Inflammatory macrophage (primary cell): ENCODE data around the gene TMPRSS9.
A peak's percentile ranks its signal among the peaks of the same experiment; 100 is the strongest.
"Not testable (repeated sequence)": the region's sequence is repeated elsewhere in the genome, so short reads cannot be mapped to it uniquely, and the experiment has no call there.

Experiments used
- DNase-seq, 2 donors: peaks; one replicate each; pipeline ENCODE4 v3.0.0-alpha.2; 2020 to 2022

Gene TMPRSS9

GRCh38 chr19:2394442-2395292, 34.6 kb downstream of the TMPRSS9 start:
- DNase-seq: peak; percentile 90 to 91

- not testable (repeated sequence) for DNase-seq
Observed at GRCh38 chr19:2395293-2395829, 35.3 kb downstream of the TMPRSS9 start.

DNA sequence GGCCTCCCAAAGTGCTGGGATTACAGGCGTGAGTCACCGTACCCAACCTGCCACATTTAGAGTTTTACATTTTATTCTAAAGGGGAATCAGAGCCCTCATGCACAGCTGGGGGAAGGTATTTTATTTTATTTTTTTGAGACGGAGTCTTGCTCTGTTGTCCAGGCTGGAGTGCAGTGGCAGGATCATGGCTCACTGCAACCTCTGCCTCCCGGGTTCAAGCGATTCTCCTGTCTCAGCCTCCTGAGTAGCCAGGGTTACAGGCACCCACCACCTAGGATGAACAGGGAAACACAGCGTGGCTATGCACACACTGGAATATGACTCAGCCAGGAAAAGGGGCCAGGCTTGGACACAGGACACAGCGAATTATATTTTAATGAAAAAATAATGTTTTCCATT, 37.1 kb downstream of the TMPRSS9 start:
- not testable (repeated sequence) for DNase-seq

DNA sequence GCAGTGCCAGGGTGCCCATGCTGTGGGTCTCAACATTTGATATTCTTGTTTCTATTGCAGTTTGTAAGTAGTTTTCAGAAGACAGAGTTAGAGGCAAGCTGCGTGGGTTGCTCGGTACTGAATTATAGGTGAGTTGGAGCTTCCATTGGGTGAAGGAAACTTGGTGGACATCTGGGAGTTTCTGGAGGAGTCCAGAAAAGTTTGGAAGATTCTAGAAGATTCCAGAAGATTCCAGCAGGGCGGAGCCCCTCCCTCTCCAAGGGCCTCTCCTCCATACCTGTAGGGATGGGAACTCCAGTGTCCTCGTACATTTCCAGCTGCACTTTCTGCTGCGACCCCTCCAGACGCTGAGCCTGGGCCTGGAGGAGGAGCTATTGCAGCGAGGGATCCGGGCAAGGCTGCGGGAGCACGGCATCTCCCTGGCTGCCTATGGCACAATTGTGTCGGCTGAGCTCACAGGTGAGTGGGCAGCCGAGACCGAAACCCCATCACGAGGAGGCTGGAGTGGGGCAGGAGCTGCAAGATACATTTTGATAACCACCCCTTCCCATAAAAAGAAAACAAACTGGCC, 38.8 kb downstream of the TMPRSS9 start:
- no peak for DNase-seq

- DNase-seq: no peak
Observed at GRCh38 chr19:2399582-2399981, 39.5 kb downstream of the TMPRSS9 start.

DNA sequence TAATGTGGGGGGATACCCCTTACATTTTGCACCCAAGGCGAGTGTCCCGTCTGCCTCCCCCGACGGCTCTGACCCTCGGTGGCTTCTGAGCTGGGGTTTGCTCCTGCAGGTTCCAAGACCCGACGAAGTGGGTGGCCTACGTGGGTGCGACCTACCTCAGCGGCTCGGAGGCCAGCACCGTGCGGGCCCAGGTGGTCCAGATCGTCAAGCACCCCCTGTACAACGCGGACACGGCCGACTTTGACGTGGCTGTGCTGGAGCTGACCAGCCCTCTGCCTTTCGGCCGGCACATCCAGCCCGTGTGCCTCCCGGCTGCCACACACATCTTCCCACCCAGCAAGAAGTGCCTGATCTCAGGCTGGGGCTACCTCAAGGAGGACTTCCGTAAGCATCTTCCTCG, 48.2 kb downstream of the TMPRSS9 start:
- no peak for DNase-seq

- no peak for DNase-seq
Observed at GRCh38 chr19:2409352-2409912, 49.4 kb downstream of the TMPRSS9 start.

- DNase-seq: no peak
Observed at GRCh38 chr19:2410023-2410422, 50.0 kb downstream of the TMPRSS9 start.

GRCh38 chr19:2411709-2412108, 51.6 kb downstream of the TMPRSS9 start:
- DNase-seq: no peak

DNA sequence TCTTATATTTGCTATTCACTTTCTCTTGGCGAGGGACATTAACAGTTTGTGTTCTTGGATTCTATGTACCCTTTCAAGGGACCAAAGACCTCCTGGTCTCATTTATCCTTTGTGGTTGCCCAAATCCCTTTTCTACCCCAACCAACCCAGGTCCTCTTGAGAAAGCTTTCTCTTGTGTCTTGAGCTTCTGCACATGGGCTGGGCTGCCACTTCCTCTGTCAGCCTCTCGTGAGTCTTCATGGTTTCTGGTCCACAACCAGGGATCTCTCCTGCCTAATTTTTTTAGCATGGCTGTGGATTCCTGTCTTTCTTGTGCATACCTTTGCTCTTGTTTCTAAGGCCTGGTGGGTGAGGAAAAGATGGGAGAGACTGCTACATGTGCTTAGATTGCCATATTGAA, 52.4 kb downstream of the TMPRSS9 start:
- DNase-seq: peak in 1 of 2 donors; percentile 41

DNA sequence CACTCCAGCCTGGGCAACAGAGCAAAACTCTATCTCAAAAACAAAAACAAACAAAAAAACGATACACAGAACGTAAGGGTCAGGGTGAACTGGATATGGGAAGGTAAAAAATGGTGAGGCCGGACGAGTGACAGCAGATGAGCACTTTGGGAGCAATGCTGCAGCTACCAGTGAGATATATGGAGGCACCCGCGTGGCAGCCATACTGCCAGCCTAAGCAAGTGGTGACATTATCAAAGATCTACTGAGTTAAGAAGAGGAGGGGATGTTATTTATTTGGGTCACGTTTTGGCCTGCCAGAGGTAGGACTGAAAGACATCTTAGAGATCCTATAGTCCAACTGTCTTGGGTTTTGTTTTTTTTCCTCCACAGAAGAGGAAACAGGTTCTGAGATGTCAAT, 53.1 kb downstream of the TMPRSS9 start:
- DNase-seq: no peak

GRCh38 chr19:2413629-2414028, 53.6 kb downstream of the TMPRSS9 start:
- no peak for DNase-seq

GRCh38 chr19:2415281-2415972, 55.4 kb downstream of the TMPRSS9 start:
- no peak for DNase-seq

GRCh38 chr19:2415973-2416319, 55.9 kb downstream of the TMPRSS9 start:
- DNase-seq: no peak

- peak; percentile 56 to 59 for DNase-seq
Observed at GRCh38 chr19:2416321-2417097, 56.4 kb downstream of the TMPRSS9 start.

DNA sequence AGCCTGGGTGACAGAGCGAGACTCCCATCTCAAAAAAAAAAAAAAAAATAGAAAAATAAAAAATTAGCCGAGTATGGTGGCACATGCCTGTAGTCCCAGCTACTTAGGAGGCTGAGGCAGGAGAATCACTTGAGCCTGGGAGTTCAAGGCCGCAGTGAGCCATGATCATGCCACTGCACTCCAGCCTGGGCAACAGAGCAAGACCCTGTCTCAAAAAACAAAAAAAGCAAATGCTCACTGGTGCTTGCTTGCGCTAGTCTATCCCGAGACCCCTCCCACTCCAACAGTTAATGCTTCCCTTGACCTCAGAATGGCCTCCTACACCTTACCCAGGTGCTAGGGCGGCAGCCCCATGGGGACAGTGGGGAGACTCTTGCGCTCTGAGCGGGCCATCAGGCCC, 57.4 kb downstream of the TMPRSS9 start:
- DNase-seq: not testable (repeated sequence)

GRCh38 chr19:2417881-2418406, 57.9 kb downstream of the TMPRSS9 start:
- no peak for DNase-seq

- DNase-seq: no peak
Observed at GRCh38 chr19:2419754-2420153, 59.7 kb downstream of the TMPRSS9 start.

DNA sequence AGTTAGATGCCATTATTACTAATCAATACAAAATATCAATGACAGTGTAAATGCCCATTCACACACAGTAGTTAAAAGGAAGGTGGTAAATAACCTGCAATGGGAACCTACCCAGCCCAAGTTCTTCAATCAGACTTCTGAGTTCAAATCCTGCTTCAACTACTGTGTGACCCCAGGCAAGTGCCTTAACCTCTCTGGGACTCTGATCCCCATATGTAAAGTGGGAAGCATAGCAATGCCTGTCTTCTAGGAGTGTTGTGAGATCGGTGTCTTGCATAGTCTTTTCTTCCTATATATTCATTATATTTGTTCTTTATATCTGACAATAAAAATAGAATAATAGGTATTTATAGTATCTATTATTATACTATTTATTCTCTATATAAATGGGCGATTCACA, 60.4 kb downstream of the TMPRSS9 start:
- DNase-seq: no peak

DNA sequence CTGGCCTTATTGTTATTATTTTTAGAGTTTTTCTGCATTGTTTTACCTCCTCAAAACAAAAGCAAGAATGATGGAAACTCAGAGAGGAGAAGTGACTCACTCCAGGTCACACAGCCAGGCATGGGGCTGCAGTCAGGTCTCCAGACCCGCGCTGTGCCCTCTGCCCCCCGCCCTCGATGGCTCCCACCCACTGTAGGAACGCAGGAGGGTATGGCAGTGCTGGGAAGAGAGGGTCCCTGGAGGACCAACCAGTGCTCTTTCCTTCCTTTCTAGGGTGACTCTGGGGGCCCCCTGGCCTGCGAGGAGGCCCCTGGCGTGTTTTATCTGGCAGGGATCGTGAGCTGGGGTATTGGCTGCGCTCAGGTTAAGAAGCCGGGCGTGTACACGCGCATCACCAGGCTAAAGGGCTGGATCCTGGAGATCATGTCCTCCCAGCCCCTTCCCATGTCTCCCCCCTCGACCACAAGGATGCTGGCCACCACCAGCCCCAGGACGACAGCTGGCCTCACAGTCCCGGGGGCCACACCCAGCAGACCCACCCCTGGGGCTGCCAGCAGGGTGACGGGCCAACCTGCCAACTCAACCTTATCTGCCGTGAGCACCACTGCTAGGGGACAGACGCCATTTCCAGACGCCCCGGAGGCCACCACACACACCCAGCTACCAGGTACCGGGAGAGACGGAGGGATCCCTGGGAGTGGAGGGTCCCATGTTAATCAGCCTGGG, 61.7 kb downstream of the TMPRSS9 start:
- DNase-seq: no peak
